PFSK-1 (cell line): Measurements from ENCODE around the gene PKD1L1.

Source experiments
- POLR2AphosphoS5 ChIP-seq: IDR thresholded peaks from 2 replicates; pipeline ENCODE4 v1.6.1; 2012; ENCODE audit warnings: low read depth, mild to moderate bottlenecking, control low read depth, low read length, moderate library complexity
- SIN3A ChIP-seq: IDR thresholded peaks from 2 replicates; pipeline ENCODE4 v1.6.1; 2012; ENCODE audit warnings: mild to moderate bottlenecking, low read length, moderate library complexity, borderline replicate concordance; ENCODE audit not compliant: insufficient read depth

GRCh38 chr7:47962262-47962661 is 14.0 kb upstream of the PKD1L1 start:
- TF ChIP-seq POLR2AphosphoS5, result no peak
- TF ChIP-seq SIN3A, result no peak
